GM21786 (cell line): ENCODE data around the gene GAPDH.
"Not testable (repeated sequence)": the region's sequence is repeated elsewhere in the genome, so short reads cannot be mapped to it uniquely, and the experiment has no call there.

Source experiments
- ATAC-seq: cut with Tn5 transposase; IDR thresholded peaks from one replicate; pipeline ENCODE4 v1.9.1; 2021; ENCODE audit not compliant: unreplicated experiment

Gene GAPDH

DNA sequence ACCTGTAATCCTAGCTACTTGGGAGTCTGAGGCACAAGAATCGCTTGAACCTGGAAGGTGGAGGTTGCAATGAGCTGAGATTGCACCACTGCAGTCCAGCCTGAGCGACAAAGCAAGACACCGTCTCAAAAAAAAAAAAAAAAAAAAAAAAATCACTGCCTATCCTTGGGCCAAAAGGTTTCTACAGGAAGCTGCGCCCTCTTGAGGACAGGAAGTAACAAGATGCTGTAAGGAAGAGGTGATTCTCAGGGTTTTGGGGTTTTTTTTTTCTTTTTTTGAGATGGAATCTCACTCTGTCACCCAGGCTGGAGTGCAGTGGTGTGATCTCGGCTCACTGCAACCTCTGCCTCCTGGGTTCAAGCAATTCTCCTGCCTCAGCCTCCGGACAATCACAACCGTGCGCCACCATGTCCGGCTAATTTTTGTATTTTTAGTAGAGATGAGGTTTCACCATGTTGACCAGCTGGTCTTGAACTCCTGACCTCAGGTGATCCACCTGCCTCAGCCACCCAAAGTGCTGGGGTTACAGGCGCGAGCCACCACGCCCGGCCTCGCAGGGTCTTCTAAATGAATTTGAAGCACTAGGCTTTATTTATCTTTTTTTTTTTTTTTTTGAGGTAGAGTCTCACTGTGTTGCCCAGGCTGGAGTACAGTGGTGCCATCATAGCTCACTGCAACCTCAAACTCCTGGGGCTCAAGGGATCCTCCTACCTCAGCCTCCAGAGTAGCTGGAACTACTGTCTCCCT, 23.9 kb downstream of the GAPDH start:
- ATAC-seq = not testable (repeated sequence)

DNA sequence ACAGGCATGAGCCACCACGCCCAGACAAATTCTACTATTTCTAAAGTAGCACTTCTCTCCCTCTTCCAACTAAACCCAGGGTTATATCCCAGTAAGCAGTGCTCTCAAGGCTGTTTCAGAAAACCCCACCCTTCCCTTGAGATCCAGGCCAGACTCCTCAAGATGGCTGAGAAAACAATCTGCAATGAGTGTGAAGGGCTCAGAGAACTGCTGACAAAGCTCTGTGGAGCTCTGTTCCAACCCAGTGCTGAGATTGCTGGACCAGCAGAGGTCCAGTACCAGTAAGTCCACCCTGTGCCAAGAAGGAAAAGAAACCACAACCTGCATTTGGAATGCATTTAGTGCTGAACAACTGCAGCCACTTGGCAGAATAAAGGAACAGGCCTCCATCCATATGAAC, 25.2 kb downstream of the GAPDH start:
- ATAC-seq = no peak

- no peak for ATAC-seq
Measured at GRCh38 chr12:6560501-6561205, 26.3 kb downstream of the GAPDH start.

DNA sequence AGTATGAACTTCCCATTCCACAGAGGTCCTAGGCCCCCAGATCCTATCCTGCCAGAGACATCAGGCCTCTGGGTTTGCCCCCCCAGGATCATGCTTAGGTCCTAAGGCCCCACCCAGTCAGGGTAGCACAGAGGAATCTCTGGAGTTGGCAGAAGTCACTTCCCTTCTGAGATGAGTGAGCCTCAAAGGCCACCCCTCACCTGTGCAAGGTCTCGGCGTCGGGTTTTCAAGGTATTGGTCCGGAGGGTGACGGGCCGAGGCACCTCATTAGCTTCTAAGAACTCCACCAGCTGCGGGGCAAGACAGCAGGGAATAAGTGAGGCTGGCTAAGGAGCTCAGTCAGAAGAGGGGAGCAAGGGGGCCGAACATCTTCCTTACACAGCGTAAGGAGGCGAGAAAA, 28.6 kb downstream of the GAPDH start:
- ATAC-seq = no peak

DNA sequence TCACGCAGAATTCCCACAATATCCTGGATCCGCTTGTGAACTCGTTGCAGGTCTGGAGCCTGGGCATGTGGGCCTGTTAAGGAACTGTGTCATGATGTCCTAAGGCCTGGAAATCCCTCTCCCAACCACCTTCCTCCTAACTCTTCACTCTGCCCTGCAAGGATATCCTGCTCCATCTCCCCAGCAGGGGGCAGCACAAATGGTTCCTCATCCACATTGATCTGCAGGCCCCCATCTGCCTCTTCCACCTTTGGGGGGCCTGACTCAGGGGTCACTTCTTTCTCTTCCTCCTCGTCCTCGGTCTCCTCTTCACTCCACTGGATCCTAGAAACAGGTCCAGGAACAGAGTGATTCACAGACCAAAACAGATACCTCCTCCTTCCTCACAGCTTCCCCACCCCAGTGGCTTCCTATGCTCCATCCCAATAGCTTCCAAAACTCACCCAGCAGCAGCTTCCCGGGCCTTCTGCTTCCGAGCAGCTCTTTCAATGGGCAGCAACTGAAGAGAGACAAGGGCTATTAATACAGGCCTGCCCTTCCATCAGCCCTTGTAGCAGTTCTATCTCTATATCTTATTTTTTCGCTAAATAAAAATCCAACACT, 29.2 kb downstream of the GAPDH start:
- no peak for ATAC-seq

DNA sequence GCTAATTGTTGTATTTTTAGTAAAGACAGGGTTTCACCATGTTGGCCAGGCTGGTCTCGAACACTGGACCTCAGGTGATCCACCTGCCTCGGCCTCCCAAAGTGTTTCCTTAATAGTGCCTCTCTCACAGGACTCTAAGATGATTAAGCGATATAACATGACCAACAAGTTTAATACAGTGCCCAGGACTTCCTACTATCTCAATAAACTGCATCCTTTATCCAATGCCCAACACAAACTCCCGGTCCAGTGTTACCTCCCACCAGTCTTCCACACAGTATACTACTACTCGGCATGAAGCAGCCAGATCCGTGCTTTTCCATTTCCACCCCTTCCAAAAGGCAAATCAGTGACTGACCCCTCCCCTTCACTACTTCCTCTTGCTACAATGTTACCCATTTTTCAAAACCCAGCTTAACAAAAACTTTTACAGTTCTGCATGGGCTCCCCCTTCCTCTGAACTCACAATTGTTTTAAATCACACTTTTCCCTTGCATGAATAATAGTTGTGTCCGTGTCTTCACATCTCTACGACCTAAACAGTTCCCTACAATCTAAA, 32.9 kb downstream of the GAPDH start:
- no peak for ATAC-seq

GRCh38 chr12:6569312-6569711, 35.0 kb downstream of the GAPDH start:
- ATAC-seq = no peak

GRCh38 chr12:6569786-6570185, 35.5 kb downstream of the GAPDH start:
- ATAC-seq = no peak

DNA sequence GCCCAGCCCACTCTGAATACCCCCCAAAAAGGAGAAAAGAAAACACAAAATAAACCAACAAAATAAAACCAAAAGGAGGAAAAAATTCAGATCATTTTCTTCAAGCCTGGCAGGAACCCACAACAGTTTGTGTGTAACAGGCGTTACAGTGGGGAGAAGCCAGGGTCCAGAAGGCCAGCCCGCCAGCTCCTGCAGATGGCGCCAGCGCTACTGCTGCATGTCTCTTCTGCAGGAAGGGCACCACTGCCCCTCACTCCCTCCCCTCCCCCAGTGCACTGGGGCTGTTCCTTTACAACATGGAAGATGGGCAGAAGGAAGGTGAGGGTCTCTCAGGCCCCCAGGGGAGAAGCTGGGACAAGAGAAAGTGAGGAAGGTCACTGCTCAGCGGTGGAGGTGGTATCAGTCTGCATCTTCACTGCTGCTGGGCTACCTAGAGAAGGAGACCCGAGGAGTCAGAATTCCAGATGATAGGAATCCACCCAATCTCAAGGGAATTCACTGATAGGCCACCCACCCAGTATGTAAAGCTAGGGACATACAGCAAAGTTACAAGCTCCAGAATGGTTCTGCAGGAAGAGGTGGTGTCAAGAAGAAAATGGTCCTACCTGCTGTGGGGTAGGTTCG, 36.1 kb downstream of the GAPDH start:
- ATAC-seq = no peak

DNA sequence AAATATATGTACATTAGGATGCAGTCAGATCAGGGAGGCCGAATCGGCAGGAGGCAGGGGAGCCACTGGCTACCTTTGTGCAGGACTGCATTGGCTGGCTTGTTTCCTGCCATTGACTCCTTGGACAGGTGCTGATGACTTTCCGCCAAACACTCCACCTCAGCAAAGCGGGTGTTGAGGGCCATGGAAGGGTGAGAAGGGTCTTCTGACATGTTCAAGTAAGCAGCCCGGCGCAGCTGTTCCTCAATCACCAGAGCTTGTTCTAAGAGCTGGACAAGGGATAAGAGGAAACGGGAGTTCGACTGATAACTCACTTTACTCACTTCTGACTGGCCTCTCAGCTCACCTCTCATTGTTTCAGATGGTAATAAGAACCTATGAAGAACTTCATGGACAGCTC, 38.7 kb downstream of the GAPDH start:
- ATAC-seq = no peak

- ATAC-seq = no peak
Measured at GRCh38 chr12:6574576-6575295, 40.4 kb downstream of the GAPDH start.

- ATAC-seq = no peak
Measured at GRCh38 chr12:6575648-6576047, 41.3 kb downstream of the GAPDH start.

- ATAC-seq = no peak
Measured at GRCh38 chr12:6582196-6582595, 47.9 kb downstream of the GAPDH start.

- ATAC-seq = no peak
Measured at GRCh38 chr12:6582959-6583358, 48.6 kb downstream of the GAPDH start.

- ATAC-seq = no peak
Measured at GRCh38 chr12:6584293-6584692, 50.0 kb downstream of the GAPDH start.

DNA sequence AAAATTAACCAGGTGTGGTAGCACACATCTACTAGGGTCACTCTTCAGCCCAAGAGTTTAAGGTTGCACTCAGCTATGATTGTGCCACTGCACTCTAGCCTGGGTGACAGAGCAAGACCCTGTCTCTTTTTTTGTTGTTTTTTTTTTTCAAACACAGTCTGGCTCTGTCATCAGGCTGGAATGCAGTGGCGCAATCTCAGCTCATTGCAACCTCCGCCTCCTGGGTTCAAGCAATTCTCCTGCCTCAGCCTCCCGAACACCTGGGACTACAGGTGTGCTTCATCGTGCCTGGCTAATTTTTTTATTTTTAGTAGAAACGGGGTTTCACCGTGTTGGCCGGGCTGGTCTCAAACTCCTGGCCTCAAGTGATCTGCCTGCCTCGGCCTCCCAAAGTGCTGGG, 52.3 kb downstream of the GAPDH start:
- ATAC-seq = not testable (repeated sequence)
